ENCODE measurements around the gene AKAP7. TPM values are rescaled to one million over a fixed set of nuclear protein-coding genes. Genes with fewer than 3 reads are reported as not detected.

The AKAP7 gene
- total RNA-seq, 2 experiments from 2014 or later, result 6.2 to 6.5 TPM

GRCh38 chr6:131223416-131223815 is 88.1 kb downstream of the AKAP7 start:
- H3K4me3 Mint-ChIP-seq, result no peak overlapping the region
- no peak for TF ChIP-seq CTCF (IDR thresholded peaks at IDR 0.05)
- H3K36me3 Mint-ChIP-seq (ENCODE audit: low read depth), result peaks cover 14% of the 10 kb centered on the region
- no peak for ATAC-seq
- ChIA-PET CTCF (no interaction called here), POLR2A (no interaction called here)
- peaks cover 21% of the 10 kb centered on the region for H3K4me1 Mint-ChIP-seq (ENCODE audit: low read depth)
- intact Hi-C loops (cut with micrococcal nuclease), result no loop called here
- no peaks in the 10 kb centered on the region for H3K27me3 Mint-ChIP-seq
- no peak for DNase-seq
- H3K9me3 Mint-ChIP-seq, result peaks cover 2% of the 10 kb centered on the region
- H3K27ac Mint-ChIP-seq, result no peak overlapping the region

GRCh38 chr6:131225127-131225526 is 89.9 kb downstream of the AKAP7 start:
- Mint-ChIP-seq H3K9me3 (peaks cover 2% of the 10 kb centered on the region), H3K4me3 (no peak overlapping the region), H3K4me1 (ENCODE audit: low read depth) (peaks cover 21% of the 10 kb centered on the region), H3K36me3 (ENCODE audit: low read depth) (peaks cover 18% of the 10 kb centered on the region), H3K27me3 (no peaks in the 10 kb centered on the region), H3K27ac (no peak overlapping the region)
- DNase-seq, result no peak
- CTCF ChIA-PET, result no interaction called here
- POLR2A ChIA-PET, result no interaction called here
- no peak for ATAC-seq
- intact Hi-C loops (cut with micrococcal nuclease), result no loop called here
- TF ChIP-seq CTCF (IDR thresholded peaks at IDR 0.05), result no peak

GRCh38 chr6:131225959-131226358 is 90.7 kb downstream of the AKAP7 start:
- Mint-ChIP-seq H3K4me3 (no peak overlapping the region), H3K27ac (no peak overlapping the region), H3K9me3 (peaks cover 2% of the 10 kb centered on the region), H3K27me3 (no peaks in the 10 kb centered on the region), H3K36me3 (ENCODE audit: low read depth) (peaks cover 16% of the 10 kb centered on the region), H3K4me1 (ENCODE audit: low read depth) (peaks cover 22% of the 10 kb centered on the region)
- POLR2A ChIA-PET, result no interaction called here
- DNase-seq (no peak), ATAC-seq (no peak)
- CTCF ChIA-PET, result interaction anchor here (1.2 kb wide), 1 partner anchor 262 kb away, joined by 3 read pairs; no protein-coding TSS in a partner anchor
- intact Hi-C loops (cut with micrococcal nuclease), result no loop called here
- TF ChIP-seq CTCF (IDR thresholded peaks at IDR 0.05), result no peak

GRCh38 chr6:131226459-131227157 is 91.3 kb downstream of the AKAP7 start:
- H3K36me3 Mint-ChIP-seq (ENCODE audit: low read depth), result peaks cover 14% of the 10 kb centered on the region
- ChIA-PET POLR2A (no interaction called here), CTCF (interaction anchor here (0.7 to 1.2 kb wide), 3 partner anchors 17 to 307 kb away, joined by 3 read pairs; no protein-coding TSS in a partner anchor)
- H3K4me1 Mint-ChIP-seq (ENCODE audit: low read depth), result peaks cover 25% of the 10 kb centered on the region
- no peak overlapping the region for H3K27ac Mint-ChIP-seq
- DNase-seq (no peak), ATAC-seq (no peak)
- H3K27me3 Mint-ChIP-seq, result no peaks in the 10 kb centered on the region
- intact Hi-C loops (cut with micrococcal nuclease), result no loop called here
- TF ChIP-seq CTCF (IDR thresholded peaks at IDR 0.05), result no peak
- H3K4me3 Mint-ChIP-seq, result no peak overlapping the region
- H3K9me3 Mint-ChIP-seq, result peaks cover 2% of the 10 kb centered on the region

GRCh38 chr6:131227158-131227543 is 91.9 kb downstream of the AKAP7 start:
- ChIA-PET CTCF (interaction anchor here (0.7 to 1.2 kb wide), 3 partner anchors 17 to 307 kb away, joined by 3 read pairs; no protein-coding TSS in a partner anchor), POLR2A (no interaction called here)
- Mint-ChIP-seq H3K27me3 (no peaks in the 10 kb centered on the region), H3K9me3 (no peaks in the 10 kb centered on the region), H3K4me3 (no peak overlapping the region), H3K4me1 (ENCODE audit: low read depth) (peaks cover 23% of the 10 kb centered on the region), H3K36me3 (ENCODE audit: low read depth) (peaks cover 9% of the 10 kb centered on the region), H3K27ac (no peak overlapping the region)
- intact Hi-C loops (cut with micrococcal nuclease), result no loop called here
- DNase-seq (no peak), ATAC-seq (no peak)
- no peak for TF ChIP-seq CTCF (IDR thresholded peaks at IDR 0.05)

Data from activated CD8-positive, alpha-beta T cell treated with anti-CD3 and anti-CD28 coated beads for 36 hours (primary cell).